ENCODE measurements around the gene MAPRE2.
"Not testable (repeated sequence)": the region's sequence is repeated elsewhere in the genome, so short reads cannot be mapped to it uniquely, and the experiment has no call there.

Gene MAPRE2

DNA sequence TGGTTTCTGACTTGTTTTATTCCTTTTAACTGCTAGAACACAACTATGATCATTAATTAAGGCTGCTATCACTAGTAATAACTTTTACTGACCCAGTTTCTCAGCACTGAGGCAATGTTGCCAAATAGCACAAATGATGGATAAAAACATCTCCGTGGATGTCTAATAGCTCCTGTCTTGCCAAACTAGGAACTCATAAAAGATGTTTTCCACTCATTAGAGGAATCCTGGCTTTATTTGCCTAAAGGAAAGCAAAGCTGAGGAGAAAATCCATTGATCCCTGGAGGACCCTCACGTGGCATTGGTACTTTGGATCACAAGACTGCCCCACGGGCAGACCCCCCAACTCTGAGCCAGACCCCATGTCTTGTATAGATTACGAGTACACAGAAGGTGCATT lies 103.5 kb downstream of the MAPRE2 start:
- TF ChIP-seq, protein P1, sequence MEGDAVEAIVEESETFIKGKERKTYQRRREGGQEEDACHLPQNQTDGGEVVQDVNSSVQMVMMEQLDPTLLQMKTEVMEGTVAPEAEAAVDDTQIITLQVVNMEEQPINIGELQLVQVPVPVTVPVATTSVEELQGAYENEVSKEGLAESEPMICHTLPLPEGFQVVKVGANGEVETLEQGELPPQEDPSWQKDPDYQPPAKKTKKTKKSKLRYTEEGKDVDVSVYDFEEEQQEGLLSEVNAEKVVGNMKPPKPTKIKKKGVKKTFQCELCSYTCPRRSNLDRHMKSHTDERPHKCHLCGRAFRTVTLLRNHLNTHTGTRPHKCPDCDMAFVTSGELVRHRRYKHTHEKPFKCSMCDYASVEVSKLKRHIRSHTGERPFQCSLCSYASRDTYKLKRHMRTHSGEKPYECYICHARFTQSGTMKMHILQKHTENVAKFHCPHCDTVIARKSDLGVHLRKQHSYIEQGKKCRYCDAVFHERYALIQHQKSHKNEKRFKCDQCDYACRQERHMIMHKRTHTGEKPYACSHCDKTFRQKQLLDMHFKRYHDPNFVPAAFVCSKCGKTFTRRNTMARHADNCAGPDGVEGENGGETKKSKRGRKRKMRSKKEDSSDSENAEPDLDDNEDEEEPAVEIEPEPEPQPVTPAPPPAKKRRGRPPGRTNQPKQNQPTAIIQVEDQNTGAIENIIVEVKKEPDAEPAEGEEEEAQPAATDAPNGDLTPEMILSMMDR (IDR thresholded peaks at IDR 0.05; ENCODE audit: low read length, missing control alignments), result no peak
- DNase-seq (ENCODE audit: low read depth), result no peak
- H3K4me3 ChIP-seq (replicated peaks; ENCODE audit: low read depth, low read length), result no peak overlapping the region

DNA sequence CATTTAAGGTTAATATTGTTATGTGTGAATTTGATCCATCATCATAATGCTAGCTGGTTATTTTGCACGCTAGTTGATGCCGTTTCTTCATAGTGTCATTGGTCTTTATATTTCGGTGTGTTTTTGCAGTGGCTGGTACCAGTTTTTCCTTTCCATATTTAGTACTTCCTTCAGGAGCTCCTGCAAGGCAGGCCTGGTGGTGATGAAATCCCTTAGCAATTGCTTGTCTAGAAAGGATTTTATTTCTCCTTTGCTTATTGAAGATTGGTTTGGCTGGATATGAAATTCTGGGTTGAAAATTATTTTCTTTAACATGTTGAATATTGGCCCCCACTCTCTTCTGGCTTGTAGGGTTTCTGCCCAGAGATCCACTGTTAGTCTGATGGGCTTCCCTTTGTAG lies 109.0 kb downstream of the MAPRE2 start:
- DNase-seq (ENCODE audit: low read depth), result not testable (repeated sequence)

DNA sequence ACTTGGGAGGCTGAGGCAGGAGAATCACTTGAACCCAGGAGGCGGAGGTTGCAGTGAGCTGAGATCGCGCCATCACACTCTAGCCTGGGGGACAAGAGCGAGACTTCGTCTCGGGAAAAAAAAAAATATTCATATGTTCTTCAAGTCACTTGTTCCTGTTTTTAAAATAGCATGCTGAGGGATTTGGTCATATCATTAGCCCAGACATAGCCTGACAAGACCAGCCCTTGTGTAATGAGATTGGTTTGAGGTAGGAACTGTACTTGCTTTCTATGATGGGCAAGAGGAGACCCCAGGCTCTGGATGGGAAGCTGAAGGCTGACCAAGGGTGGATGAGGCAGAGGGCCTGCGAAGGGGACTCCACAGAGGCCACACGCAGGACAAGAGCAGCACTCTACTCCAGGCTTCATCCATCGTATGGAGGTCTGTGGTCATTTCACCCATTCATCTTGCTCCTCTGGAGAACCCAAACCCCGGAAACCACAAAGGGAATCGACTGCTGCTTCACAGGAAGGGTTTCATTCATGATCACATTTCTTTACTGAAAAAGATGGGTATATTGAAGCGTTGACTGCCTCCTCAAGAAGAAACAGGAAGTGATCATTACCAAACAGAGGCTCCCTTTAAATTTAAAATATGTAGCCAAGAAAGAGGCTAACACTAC lies 112.5 kb downstream of the MAPRE2 start:
- H3K4me3 ChIP-seq (replicated peaks; ENCODE audit: low read depth, low read length), result no peak overlapping the region
- TF ChIP-seq, protein P1 (IDR thresholded peaks at IDR 0.05; ENCODE audit: low read length, missing control alignments), result no peak
- DNase-seq (ENCODE audit: low read depth), result no peak

More for the DNA sequence above, 109.0 kb downstream of the MAPRE2 start:
- not testable (repeated sequence) for H3K4me3 ChIP-seq (replicated peaks; ENCODE audit: low read depth, low read length)

DNA sequence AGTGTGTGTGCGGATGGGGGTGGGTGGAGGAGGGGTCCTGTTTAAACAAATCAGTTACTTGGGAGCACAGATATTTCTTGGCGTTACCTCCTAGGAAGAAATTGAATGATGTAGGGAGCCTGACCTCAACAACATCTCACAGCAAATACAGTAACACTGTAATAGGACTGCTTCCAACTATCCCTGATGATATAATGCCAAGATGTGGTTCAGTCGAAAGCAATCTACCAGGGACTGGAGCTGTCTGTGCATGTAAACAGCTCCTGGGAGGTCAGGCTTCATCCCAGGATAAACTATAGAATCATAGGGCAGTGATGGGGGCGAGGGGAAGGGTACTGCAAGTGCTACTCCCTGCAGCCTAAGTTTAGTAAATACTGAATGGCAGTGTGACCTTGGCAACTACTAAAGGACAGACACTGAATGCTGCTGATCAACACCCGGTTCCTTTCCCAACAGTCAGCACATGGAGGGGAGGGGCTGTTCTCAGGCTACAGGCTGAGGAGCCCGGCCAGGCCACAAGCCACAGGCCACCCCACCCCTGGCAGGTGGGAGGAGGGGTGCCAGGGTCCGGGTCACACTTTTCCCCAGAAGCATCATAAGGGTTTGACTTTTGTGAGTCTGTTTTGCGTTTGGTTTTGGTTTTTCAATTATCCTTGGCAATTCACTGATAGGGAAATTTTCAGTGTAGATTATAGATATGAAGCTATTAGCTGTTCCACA lies 114.3 kb downstream of the MAPRE2 start:
- TF ChIP-seq, protein P1 (IDR thresholded peaks at IDR 0.05; ENCODE audit: low read length, missing control alignments), result no peak
- no peak for DNase-seq (ENCODE audit: low read depth)
- no peak overlapping the region for H3K4me3 ChIP-seq (replicated peaks; ENCODE audit: low read depth, low read length)

DNA sequence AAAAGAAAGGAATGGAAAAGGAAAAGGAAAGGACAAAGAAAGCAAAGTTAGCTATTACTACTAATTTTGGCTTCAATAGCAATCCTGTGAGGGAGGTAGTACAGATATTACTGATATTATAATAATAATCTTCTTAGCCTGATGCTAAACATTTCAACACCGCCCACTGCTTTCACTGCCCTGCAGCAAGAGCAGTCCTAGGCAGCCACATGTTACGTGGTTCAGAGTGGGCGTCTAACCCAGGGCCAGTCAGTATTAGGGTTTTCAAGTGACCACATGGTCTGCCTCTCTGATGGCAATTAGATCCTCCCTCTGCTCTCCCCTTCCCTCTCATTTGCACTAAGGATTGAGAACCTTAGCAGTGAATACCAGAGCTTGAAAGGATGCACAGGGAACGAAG lies 116.0 kb downstream of the MAPRE2 start:
- DNase-seq (ENCODE audit: low read depth), result no peak
- TF ChIP-seq, protein P1 (IDR thresholded peaks at IDR 0.05; ENCODE audit: low read length, missing control alignments), result no peak
- no peak overlapping the region for H3K4me3 ChIP-seq (replicated peaks; ENCODE audit: low read depth, low read length)

DNA sequence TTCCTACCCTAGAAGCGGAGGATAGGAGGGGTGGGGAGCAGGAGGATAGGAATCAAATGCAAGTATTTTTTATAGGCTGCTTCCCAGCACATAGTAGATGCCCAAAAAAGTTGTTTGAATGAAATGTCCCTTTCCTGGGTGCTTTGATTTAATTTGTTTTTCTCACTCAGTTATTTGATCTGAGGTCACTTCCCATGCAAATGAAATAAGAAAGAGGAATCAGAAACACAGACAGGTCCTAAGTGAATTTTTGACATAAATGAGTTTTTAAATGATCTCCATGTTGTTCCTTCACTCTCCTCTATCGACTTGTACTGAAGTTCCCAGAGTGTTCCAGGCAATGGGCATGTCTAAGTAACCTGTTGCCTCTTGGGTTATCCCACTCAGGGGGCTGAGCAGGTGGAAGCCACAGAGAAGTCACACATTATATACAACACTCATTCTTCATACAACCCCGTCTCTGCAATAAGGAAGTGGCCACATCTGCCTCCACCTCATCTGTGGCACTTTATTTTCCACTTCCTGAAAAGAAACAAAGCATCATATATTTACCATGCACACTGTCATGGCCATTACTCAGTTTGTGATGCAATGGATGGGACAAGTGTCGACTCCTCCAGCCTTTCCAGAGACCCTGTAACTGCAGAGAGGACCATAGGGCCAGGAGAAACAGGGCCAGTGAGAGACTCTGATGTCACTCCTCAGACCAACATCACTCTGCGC lies 117.7 kb downstream of the MAPRE2 start:
- no peak overlapping the region for H3K4me3 ChIP-seq (replicated peaks; ENCODE audit: low read depth, low read length)
- TF ChIP-seq, protein P1 (IDR thresholded peaks at IDR 0.05; ENCODE audit: low read length, missing control alignments), result no peak
- DNase-seq (ENCODE audit: low read depth), result no peak

DNA sequence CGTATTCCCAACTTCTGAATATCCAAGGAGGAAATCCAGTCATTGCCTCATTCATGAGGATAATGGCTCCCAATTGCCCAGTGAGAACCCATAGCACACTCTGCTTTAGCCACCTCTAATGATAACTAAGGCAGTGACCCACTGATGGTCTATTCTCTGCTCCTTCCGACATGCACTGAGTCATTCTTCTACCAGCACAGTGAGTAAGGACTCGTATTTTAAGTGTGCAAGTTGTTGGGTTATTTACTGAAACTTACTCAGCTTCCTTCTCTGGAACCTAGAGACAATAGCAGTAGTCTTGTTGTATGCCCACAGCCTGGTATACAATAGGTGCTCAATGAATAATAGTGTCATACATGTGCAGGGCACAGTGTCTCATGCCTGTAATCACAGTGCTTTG lies 118.6 kb downstream of the MAPRE2 start:
- no peak for DNase-seq (ENCODE audit: low read depth)
- H3K4me3 ChIP-seq (replicated peaks; ENCODE audit: low read depth, low read length), result no peak overlapping the region
- TF ChIP-seq, protein P1 (IDR thresholded peaks at IDR 0.05; ENCODE audit: low read length, missing control alignments), result no peak
